ENCODE measurements around the gene DNAH14. TPM values are rescaled to one million over a fixed set of nuclear protein-coding genes. Genes with fewer than 3 reads are reported as not detected.

The DNAH14 gene
- total and polyA plus RNA-seq, 9 of the 15 experiments (the other 6 are each of a cell fraction or from before 2014, with no cell fraction given) = 58.4 to 142 (median 98.4) TPM

GRCh38 chr1:225159793-225160192, 230.3 kb downstream of the DNAH14 start:
- no TSS peak for BruUV-seq (replicated peaks)
- ChIA-PET POLR2A (interaction anchor here (1.3 kb wide), 1 partner anchor 43 kb away, joined by 3 read pairs; no protein-coding TSS in a partner anchor), CTCF (ENCODE audit: low intra/inter-chr PET ratio) (no interaction called here)
- TF ChIP-seq TAF15 (IDR thresholded peaks at IDR 0.05; ENCODE audit: low read depth, low read length) = no peak
- no peak for TF ChIP-seq JUN (IDR thresholded peaks at IDR 0.05; ENCODE audit: borderline replicate concordance, low read depth, low read length)
- no peak for TF ChIP-seq JUN (CRISPR knock-in tag; IDR thresholded peaks at IDR 0.05; ENCODE audit: borderline replicate concordance)
- TF ChIP-seq ELK3 (CRISPR knock-in tag; IDR thresholded peaks at IDR 0.05) = no peak
- no peak for TF ChIP-seq CREB5 (CRISPR knock-in tag; IDR thresholded peaks at IDR 0.05)
- TF ChIP-seq SAFB (IDR thresholded peaks at IDR 0.05; ENCODE audit: borderline replicate concordance, low read depth, low read length) = no peak
- no peak for TF ChIP-seq ZNF311 (CRISPR knock-in tag; IDR thresholded peaks at IDR 0.05)
- TF ChIP-seq ZBTB34 (CRISPR knock-in tag; IDR thresholded peaks at IDR 0.05) = no peak
- TF ChIP-seq BHLHE40 (IDR thresholded peaks at IDR 0.05; ENCODE audit: low read length) = no peak
- TF ChIP-seq DIDO1 (tag; IDR thresholded peaks at IDR 0.05; ENCODE audit: low read depth) = no peak
- no peak for TF ChIP-seq SIRT6 (IDR thresholded peaks at IDR 0.05; ENCODE audit: low read depth, low read length)
- TF ChIP-seq CGGBP1 (CRISPR knock-in tag; IDR thresholded peaks at IDR 0.05) = no peak
- TF ChIP-seq CEBPG (CRISPR knock-in tag; IDR thresholded peaks at IDR 0.05) = no peak
- TF ChIP-seq CEBPG (tag; conservative IDR thresholded peaks at IDR 0.05 in 1 of 2, IDR thresholded peaks at IDR 0.05 in 1 of 2) = no peak
- no peak for TF ChIP-seq CXXC5 (CRISPR knock-in tag; IDR thresholded peaks at IDR 0.05)
- no peak for TF ChIP-seq KLF10 (CRISPR knock-in tag; IDR thresholded peaks at IDR 0.05)
- TF ChIP-seq SRSF1 (IDR thresholded peaks at IDR 0.05; ENCODE audit: low read depth, low read length) = no peak
- TF ChIP-seq CHCHD3 (CRISPR knock-in tag; IDR thresholded peaks at IDR 0.05) = no peak
- no peak for TF ChIP-seq RBM14 (IDR thresholded peaks at IDR 0.05; ENCODE audit: borderline replicate concordance, insufficient read depth, low read depth, low read length)
- TF ChIP-seq PHF20 (IDR thresholded peaks at IDR 0.05; ENCODE audit: partially characterized antibody) = no peak
- no peak for TF ChIP-seq HOXB6 (CRISPR knock-in tag; IDR thresholded peaks at IDR 0.05; ENCODE audit: borderline replicate concordance)
- TF ChIP-seq FOXK1 (CRISPR knock-in tag; IDR thresholded peaks at IDR 0.05; ENCODE audit: borderline replicate concordance) = no peak
- 0% methylated on average over 1 of the region's 1 CpG for WGBS (ENCODE audit: insufficient coverage, low coverage, missing lambda C conversion rate)
- in situ Hi-C loops (cut with MboI) (no loop called here), intact Hi-C loops (cut with micrococcal nuclease) (no loop called here)
- Histone ChIP-seq H3K36me3 (ENCODE audit: control insufficient read depth, insufficient read depth, low read length) (no peaks in the 10 kb centered on the region), H3K9me3 (replicated peaks; ENCODE audit: control insufficient read depth, insufficient read depth, low read depth, low read length) (no peaks in the 10 kb centered on the region), H3K9me1 (ENCODE audit: control insufficient read depth, insufficient read depth, low read length) (no peaks in the 10 kb centered on the region), H3K27me3 (ENCODE audit: control insufficient read depth in 2 of 2, insufficient read depth in 2 of 2, low read length in 2 of 2) (no peaks in the 10 kb centered on the region), H3K79me2 (ENCODE audit: control insufficient read depth, insufficient read depth, low read length) (no peaks in the 10 kb centered on the region), H4K20me1 (replicated peaks; ENCODE audit: control insufficient read depth, insufficient read depth, low read length) (no peaks in the 10 kb centered on the region), H3K27ac (ENCODE audit: extremely low read depth, low read depth, low read length) (no peak overlapping the region), H3K4me3 (no peak overlapping the region), H3K9ac (ENCODE audit: insufficient read depth in 1 of 2, low read depth in 2 of 2, low read length in 2 of 2) (no peak overlapping the region), H3K4me2 (ENCODE audit: insufficient read depth, low read length) (no peak overlapping the region), H2AFZ (ENCODE audit: low read depth, low read length) (no peak overlapping the region), H3K4me1 (replicated peaks in 1 of 2; ENCODE audit: control insufficient read depth in 2 of 2, insufficient read depth in 2 of 2, low read length in 2 of 2) (no peaks in the 10 kb centered on the region)
- ATAC-seq (no peak), FAIRE-seq (no peak), DNase-seq (ENCODE audit: extremely low read depth in 1 of 4, low spot score in 3 of 4) (no peak)

All from K562 (cell line).